ENCODE data around the gene ATRIP. TPM values are rescaled to one million over a fixed set of nuclear protein-coding genes. Genes with fewer than 3 reads are reported as not detected.
A peak's percentile ranks its signal among the peaks of the same experiment; 100 is the strongest.

ATRIP gene
- total RNA-seq, 2 experiments from 2014 or later, result 16.3 to 24.5 TPM

DNA sequence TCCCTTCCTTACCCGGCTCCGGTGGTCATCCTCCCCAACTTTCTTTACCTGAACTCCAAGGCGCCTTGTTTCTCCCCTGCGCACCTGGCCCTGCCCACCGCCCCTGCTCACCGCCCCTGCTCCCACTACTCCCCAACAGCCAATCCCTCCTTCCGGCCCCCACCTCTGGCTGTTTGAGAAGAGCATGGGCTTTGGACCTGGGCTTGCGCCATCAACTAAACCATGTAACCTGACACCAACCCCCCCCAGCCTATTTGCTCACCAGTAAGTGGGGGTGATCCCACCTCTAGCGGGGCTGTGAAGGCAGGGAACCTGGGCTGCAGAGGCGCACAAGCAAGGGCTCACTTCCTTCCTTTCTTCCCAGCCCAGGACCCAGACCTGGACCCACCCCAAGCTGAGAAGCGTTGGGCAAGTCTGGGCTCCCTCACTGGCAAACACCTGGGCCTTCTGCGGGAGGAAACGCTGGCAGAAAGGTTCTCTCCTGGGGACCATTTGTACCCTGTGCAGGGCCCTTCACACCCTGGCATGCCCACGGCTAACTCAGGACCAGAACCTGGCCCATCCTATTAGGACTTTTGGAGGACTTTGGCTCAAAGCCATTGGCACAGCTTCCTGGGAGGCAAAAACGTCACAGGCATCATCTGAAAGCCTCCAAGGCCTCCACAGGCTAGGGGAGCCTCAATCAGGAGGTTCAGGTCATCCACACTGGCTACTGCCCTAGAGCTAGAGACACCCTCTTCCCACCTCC is 16.4 kb upstream of the ATRIP start, which contains the start of gene PLXNB1:
Gene PLXNB1 (minus strand): TSS at position 127 of the 748 bp plus-strand sequence. CDS start 5,475 bp downstream, outside the sequence.
- H3K9me3 ChIP-seq (ENCODE audit: low read length), result no peaks in the 10 kb centered on the region
- CTCF ChIA-PET (ENCODE audit: unreplicated experiment), result no interaction called here
- no TSS peak for BruUV-seq (replicated peaks)
- POLR2A ChIA-PET, result interaction anchor here (0.5 to 0.6 kb wide), 3 partner anchors 64 to 509 kb away, joined by 3 to 4 read pairs (median 4); no protein-coding TSS in a partner anchor
- intact Hi-C loops (cut with micrococcal nuclease; ENCODE audit: unreplicated experiment), result loop anchor here (10.0 kb wide), 1 partner anchor 125 kb away; the partner anchor contains the start of gene NME6
- no peaks in the 10 kb centered on the region for H3K9me2 ChIP-seq (ENCODE audit: insufficient read depth, low read length)
- H3K27ac ChIP-seq (ENCODE audit: low read depth, low read length, poor library complexity, severe bottlenecking), result no peak within 1 kb of the TSS
- H3K36me3 ChIP-seq (ENCODE audit: insufficient read depth, low read length), result peaks cover 38% of the 10 kb centered on the region; the same call in 1 of the 2 replicates
- H3K79me2 ChIP-seq (ENCODE audit: insufficient read depth, low read depth, low read length), result no peaks in the 10 kb centered on the region
- H4K20me1 ChIP-seq (ENCODE audit: insufficient read depth, low read length), result no peaks in the 10 kb centered on the region
- H3K4me1 ChIP-seq (ENCODE audit: insufficient read depth, low read length, poor library complexity, severe bottlenecking), result peaks cover 13% of the 10 kb centered on the region
- H2AFZ ChIP-seq (ENCODE audit: low read length), result peak within 1 kb of the TSS; percentile 63
- H3K4me2 ChIP-seq (ENCODE audit: low read length), result peak within 1 kb of the TSS; percentile 91
- H3K4me3 ChIP-seq (ENCODE audit: low read depth, low read length, poor library complexity, severe bottlenecking), result peak within 1 kb of the TSS; percentile 74
- TF ChIP-seq EZH2phosphoT487 (IDR thresholded peaks at IDR 0.05; ENCODE audit: borderline replicate concordance, low read depth, low read length), result no peak
- TF ChIP-seq, protein P1, sequence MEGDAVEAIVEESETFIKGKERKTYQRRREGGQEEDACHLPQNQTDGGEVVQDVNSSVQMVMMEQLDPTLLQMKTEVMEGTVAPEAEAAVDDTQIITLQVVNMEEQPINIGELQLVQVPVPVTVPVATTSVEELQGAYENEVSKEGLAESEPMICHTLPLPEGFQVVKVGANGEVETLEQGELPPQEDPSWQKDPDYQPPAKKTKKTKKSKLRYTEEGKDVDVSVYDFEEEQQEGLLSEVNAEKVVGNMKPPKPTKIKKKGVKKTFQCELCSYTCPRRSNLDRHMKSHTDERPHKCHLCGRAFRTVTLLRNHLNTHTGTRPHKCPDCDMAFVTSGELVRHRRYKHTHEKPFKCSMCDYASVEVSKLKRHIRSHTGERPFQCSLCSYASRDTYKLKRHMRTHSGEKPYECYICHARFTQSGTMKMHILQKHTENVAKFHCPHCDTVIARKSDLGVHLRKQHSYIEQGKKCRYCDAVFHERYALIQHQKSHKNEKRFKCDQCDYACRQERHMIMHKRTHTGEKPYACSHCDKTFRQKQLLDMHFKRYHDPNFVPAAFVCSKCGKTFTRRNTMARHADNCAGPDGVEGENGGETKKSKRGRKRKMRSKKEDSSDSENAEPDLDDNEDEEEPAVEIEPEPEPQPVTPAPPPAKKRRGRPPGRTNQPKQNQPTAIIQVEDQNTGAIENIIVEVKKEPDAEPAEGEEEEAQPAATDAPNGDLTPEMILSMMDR (conservative IDR thresholded peaks at IDR 0.05; ENCODE audit: low read length), result no peak
- peak; percentile 53 for DNase-seq (ENCODE audit: low spot score)

DNA sequence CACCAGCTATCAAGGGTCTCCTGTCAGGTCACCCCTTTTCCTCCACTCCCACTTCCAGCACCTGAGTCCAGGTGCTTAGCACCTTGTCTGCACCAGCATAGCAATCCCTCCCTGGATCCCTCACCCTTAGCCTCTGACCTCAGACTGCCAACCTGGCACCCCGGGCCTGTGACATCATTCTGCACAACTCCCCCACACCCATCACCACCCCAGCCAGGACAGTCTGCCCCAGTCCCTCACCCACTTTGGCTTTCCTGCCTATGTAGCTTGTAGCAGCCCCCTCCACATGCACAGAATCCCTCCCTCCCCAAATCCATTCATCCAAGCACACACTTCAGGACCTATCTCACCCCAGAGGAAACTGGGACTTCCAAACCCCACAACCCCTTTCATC is 15.8 kb upstream of the ATRIP start:
- ChIA-PET CTCF (ENCODE audit: unreplicated experiment) (no interaction called here), POLR2A (interaction anchor here (0.5 to 0.6 kb wide), 3 partner anchors 64 to 509 kb away, joined by 3 to 4 read pairs (median 4); no protein-coding TSS in a partner anchor)
- H3K9me3 ChIP-seq (ENCODE audit: low read length), result no peaks in the 10 kb centered on the region
- H3K79me2 ChIP-seq (ENCODE audit: insufficient read depth, low read depth, low read length), result no peaks in the 10 kb centered on the region
- H3K36me3 ChIP-seq (ENCODE audit: insufficient read depth, low read length), result peaks cover 38% of the 10 kb centered on the region; the same call in 1 of the 2 replicates
- H3K4me2 ChIP-seq (ENCODE audit: low read length), result no peak overlapping the region
- intact Hi-C loops (cut with micrococcal nuclease; ENCODE audit: unreplicated experiment), result loop anchor here (10.0 kb wide), 1 partner anchor 126 kb away; the partner anchor contains the start of gene NME6
- TF ChIP-seq EZH2phosphoT487 (IDR thresholded peaks at IDR 0.05; ENCODE audit: borderline replicate concordance, low read depth, low read length), result no peak
- TF ChIP-seq, protein P1 (conservative IDR thresholded peaks at IDR 0.05; ENCODE audit: low read length), result no peak
- H3K27ac ChIP-seq (ENCODE audit: low read depth, low read length, poor library complexity, severe bottlenecking), result no peak overlapping the region
- H4K20me1 ChIP-seq (ENCODE audit: insufficient read depth, low read length), result peaks cover 5% of the 10 kb centered on the region; the same call in 1 of the 2 replicates
- H3K9me2 ChIP-seq (ENCODE audit: insufficient read depth, low read length), result no peaks in the 10 kb centered on the region
- no peak for DNase-seq (ENCODE audit: low spot score)
- no peak overlapping the region for H3K4me3 ChIP-seq (ENCODE audit: low read depth, low read length, poor library complexity, severe bottlenecking)
- no peak overlapping the region for H2AFZ ChIP-seq (ENCODE audit: low read length)
- BruUV-seq (replicated peaks), result no TSS peak
- H3K4me1 ChIP-seq (ENCODE audit: insufficient read depth, low read length, poor library complexity, severe bottlenecking), result peaks cover 16% of the 10 kb centered on the region

Measured in OCI-LY7 (cell line).